Measurements from ENCODE around the gene SLC30A3. TPM values are rescaled to one million over a fixed set of nuclear protein-coding genes. Genes with fewer than 3 reads are reported as not detected.
"Not testable (repeated sequence)": the region's sequence is repeated elsewhere in the genome, so short reads cannot be mapped to it uniquely, and the experiment has no call there.

Gene SLC30A3
- total and polyA plus RNA-seq, 2 donors (not counting 1 experiment from before 2014, with no cell fraction given), result under 0.01 to 0.12 TPM

DNA sequence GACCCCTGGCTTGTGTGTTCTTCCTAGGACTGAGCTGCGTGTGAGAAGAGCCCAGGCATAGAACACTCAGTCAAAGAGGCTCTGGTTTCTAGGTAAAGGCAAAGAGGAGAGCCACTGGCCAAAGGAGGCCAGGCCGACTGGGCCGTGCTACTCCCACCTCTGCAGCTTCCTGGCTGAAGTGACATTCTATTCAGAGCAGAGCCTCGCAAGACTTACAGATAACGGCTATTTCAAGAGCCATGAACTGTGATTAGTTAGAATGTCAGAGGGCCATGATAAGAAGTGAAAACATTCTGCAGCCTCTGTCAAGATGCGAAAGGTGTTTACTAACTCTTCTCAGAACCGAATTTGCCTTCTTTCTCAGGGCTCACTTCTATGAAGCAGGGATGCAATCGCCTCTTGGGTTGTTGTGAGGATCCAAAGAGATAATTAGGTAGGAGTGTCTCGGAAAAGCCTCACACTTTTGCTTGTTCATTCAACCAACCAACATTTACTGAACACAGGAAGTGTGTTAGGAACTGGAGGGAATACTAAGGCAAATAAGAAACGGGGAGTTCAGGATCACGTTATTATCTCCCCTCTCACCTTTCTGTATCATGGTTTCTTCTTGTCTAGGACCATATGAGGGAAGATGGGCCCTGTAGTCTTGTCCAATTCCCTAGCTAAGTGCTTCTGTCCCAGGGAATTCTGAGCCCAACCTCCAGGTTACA, 8.9 kb upstream of the SLC30A3 start:
- H4K20me1 ChIP-seq (ENCODE audit: control insufficient read depth, extremely low read depth, insufficient read depth, low read length), result no peaks in the 10 kb centered on the region
- no peak for DNase-seq (ENCODE audit: low read depth in 2 of 2)
- no peak overlapping the region for H3K9ac ChIP-seq (ENCODE audit: insufficient read depth, low read length)
- no peaks in the 10 kb centered on the region for H3K36me3 ChIP-seq (ENCODE audit: control insufficient read depth, insufficient read depth, low read length)
- H3K9me3 ChIP-seq (ENCODE audit: control insufficient read depth, insufficient read depth, low read depth, low read length), result no peaks in the 10 kb centered on the region
- H3K4me2 ChIP-seq (ENCODE audit: extremely low read depth, insufficient read depth, low read length), result no peak overlapping the region
- H3K27ac ChIP-seq (ENCODE audit: insufficient read depth, low read length), result no peak overlapping the region
- no peak overlapping the region for H2AFZ ChIP-seq (ENCODE audit: low read length)
- TF ChIP-seq, protein P1, sequence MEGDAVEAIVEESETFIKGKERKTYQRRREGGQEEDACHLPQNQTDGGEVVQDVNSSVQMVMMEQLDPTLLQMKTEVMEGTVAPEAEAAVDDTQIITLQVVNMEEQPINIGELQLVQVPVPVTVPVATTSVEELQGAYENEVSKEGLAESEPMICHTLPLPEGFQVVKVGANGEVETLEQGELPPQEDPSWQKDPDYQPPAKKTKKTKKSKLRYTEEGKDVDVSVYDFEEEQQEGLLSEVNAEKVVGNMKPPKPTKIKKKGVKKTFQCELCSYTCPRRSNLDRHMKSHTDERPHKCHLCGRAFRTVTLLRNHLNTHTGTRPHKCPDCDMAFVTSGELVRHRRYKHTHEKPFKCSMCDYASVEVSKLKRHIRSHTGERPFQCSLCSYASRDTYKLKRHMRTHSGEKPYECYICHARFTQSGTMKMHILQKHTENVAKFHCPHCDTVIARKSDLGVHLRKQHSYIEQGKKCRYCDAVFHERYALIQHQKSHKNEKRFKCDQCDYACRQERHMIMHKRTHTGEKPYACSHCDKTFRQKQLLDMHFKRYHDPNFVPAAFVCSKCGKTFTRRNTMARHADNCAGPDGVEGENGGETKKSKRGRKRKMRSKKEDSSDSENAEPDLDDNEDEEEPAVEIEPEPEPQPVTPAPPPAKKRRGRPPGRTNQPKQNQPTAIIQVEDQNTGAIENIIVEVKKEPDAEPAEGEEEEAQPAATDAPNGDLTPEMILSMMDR (conservative IDR thresholded peaks at IDR 0.05 in 1 of 2, IDR thresholded peaks at IDR 0.05 in 1 of 2; ENCODE audit: low read depth in 1 of 2, low read length in 2 of 2), result no peak
- no peak for TF ChIP-seq EZH2 (IDR thresholded peaks at IDR 0.05; ENCODE audit: low read length, missing control alignments)
- peaks cover 22% of the 10 kb centered on the region for H3K27me3 ChIP-seq (ENCODE audit: control insufficient read depth, insufficient read depth, low read length)
- no peaks in the 10 kb centered on the region for H3K79me2 ChIP-seq (ENCODE audit: control insufficient read depth, insufficient read depth, low read length)
- H3K4me3 ChIP-seq (replicated peaks in 1 of 4; ENCODE audit: control extremely low read depth in 1 of 4, insufficient read depth in 1 of 4, low read depth in 3 of 4, low read length in 4 of 4), result no peak overlapping the region
- no peaks in the 10 kb centered on the region for H3K4me1 ChIP-seq (ENCODE audit: control insufficient read depth, extremely low read depth, insufficient read depth, low read length)

DNA sequence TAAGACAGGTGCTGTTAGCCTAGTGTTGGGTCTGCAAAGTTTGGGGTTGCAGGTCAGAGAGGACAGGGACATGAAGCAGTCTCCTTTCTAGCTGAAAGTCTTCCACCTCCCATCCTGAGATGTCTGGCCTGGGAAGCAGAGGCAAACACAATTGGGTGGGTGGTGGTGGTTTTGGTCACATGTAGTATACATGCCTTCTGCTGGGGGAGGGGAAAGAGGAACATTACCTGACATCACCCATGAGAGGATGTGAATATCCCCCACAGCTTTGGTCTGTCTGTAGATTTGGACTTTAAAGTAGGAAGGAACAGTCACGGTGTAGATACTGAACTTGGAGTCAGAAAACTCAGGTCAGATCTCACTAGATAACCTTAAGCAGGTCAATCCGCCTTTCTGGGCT, 7.8 kb upstream of the SLC30A3 start:
- H2AFZ ChIP-seq (ENCODE audit: low read length), result no peak overlapping the region
- no peak for TF ChIP-seq EZH2 (IDR thresholded peaks at IDR 0.05; ENCODE audit: low read length, missing control alignments)
- TF ChIP-seq, protein P1 (conservative IDR thresholded peaks at IDR 0.05 in 1 of 2, IDR thresholded peaks at IDR 0.05 in 1 of 2; ENCODE audit: low read depth in 1 of 2, low read length in 2 of 2), result no peak
- no peaks in the 10 kb centered on the region for H4K20me1 ChIP-seq (ENCODE audit: control insufficient read depth, extremely low read depth, insufficient read depth, low read length)
- H3K4me3 ChIP-seq (replicated peaks in 1 of 4; ENCODE audit: control extremely low read depth in 1 of 4, insufficient read depth in 1 of 4, low read depth in 3 of 4, low read length in 4 of 4), result no peak overlapping the region
- H3K4me2 ChIP-seq (ENCODE audit: extremely low read depth, insufficient read depth, low read length), result no peak overlapping the region
- no peaks in the 10 kb centered on the region for H3K4me1 ChIP-seq (ENCODE audit: control insufficient read depth, extremely low read depth, insufficient read depth, low read length)
- no peaks in the 10 kb centered on the region for H3K9me3 ChIP-seq (ENCODE audit: control insufficient read depth, insufficient read depth, low read depth, low read length)
- no peak for DNase-seq (ENCODE audit: low read depth in 2 of 2)
- peaks cover 24% of the 10 kb centered on the region for H3K27me3 ChIP-seq (ENCODE audit: control insufficient read depth, insufficient read depth, low read length)
- no peak overlapping the region for H3K9ac ChIP-seq (ENCODE audit: insufficient read depth, low read length)
- H3K27ac ChIP-seq (ENCODE audit: insufficient read depth, low read length), result no peak overlapping the region
- no peaks in the 10 kb centered on the region for H3K79me2 ChIP-seq (ENCODE audit: control insufficient read depth, insufficient read depth, low read length)
- H3K36me3 ChIP-seq (ENCODE audit: control insufficient read depth, insufficient read depth, low read length), result no peaks in the 10 kb centered on the region

DNA sequence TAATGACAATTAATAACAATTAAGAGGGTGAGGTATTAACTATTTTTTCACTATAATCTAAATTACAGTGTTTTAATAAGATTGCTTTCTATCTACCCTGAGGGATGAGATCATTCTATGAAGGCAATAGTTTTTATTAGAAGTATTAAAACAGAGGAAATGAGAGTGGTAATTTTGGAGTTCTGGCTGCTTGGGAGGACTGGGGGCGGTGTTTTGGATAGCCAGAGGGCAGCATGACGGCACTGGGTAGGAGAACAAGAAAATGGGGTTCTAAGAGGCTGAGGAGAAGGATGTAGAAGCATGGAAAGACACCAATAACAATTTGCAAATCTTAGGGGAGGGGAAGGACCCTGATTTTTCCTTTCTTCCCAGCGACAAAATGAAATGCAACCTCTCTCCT, 7.3 kb upstream of the SLC30A3 start:
- H2AFZ ChIP-seq (ENCODE audit: low read length), result no peak overlapping the region
- H3K27ac ChIP-seq (ENCODE audit: insufficient read depth, low read length), result no peak overlapping the region
- H3K4me1 ChIP-seq (ENCODE audit: control insufficient read depth, extremely low read depth, insufficient read depth, low read length), result no peaks in the 10 kb centered on the region
- no peaks in the 10 kb centered on the region for H4K20me1 ChIP-seq (ENCODE audit: control insufficient read depth, extremely low read depth, insufficient read depth, low read length)
- TF ChIP-seq, protein P1 (conservative IDR thresholded peaks at IDR 0.05 in 1 of 2, IDR thresholded peaks at IDR 0.05 in 1 of 2; ENCODE audit: low read depth in 1 of 2, low read length in 2 of 2), result no peak
- no peak for TF ChIP-seq EZH2 (IDR thresholded peaks at IDR 0.05; ENCODE audit: low read length, missing control alignments)
- no peak overlapping the region for H3K4me3 ChIP-seq (replicated peaks in 1 of 4; ENCODE audit: control extremely low read depth in 1 of 4, insufficient read depth in 1 of 4, low read depth in 3 of 4, low read length in 4 of 4)
- no peaks in the 10 kb centered on the region for H3K36me3 ChIP-seq (ENCODE audit: control insufficient read depth, insufficient read depth, low read length)
- DNase-seq (ENCODE audit: low read depth in 2 of 2), result no peak
- no peaks in the 10 kb centered on the region for H3K79me2 ChIP-seq (ENCODE audit: control insufficient read depth, insufficient read depth, low read length)
- no peak overlapping the region for H3K9ac ChIP-seq (ENCODE audit: insufficient read depth, low read length)
- no peak overlapping the region for H3K4me2 ChIP-seq (ENCODE audit: extremely low read depth, insufficient read depth, low read length)
- no peaks in the 10 kb centered on the region for H3K9me3 ChIP-seq (ENCODE audit: control insufficient read depth, insufficient read depth, low read depth, low read length)
- H3K27me3 ChIP-seq (ENCODE audit: control insufficient read depth, insufficient read depth, low read length), result peaks cover 29% of the 10 kb centered on the region

DNA sequence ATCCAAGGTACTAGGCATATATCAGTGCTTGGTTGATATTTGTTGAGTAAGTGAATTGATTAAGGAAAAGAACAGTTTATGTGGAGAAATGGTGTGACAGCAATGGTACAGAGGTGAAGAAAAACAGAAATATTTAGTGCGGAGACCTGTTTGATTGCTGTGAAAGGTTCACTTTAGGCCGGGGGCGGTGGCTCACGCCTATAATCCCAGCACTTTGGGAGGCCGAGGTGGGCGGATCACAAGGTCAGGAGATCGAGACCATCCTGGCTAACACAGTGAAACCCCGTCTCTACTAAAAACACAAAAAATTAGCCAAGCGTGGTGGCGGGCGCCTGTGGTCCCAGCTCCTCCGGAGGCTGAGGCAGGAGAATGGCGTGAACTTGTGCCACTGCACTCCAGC, 5.4 kb upstream of the SLC30A3 start:
- not testable (repeated sequence) for H2AFZ ChIP-seq (ENCODE audit: low read length); H3K27ac ChIP-seq (ENCODE audit: insufficient read depth, low read length); H3K4me3 ChIP-seq (replicated peaks in 1 of 4; ENCODE audit: control extremely low read depth in 1 of 4, insufficient read depth in 1 of 4, low read depth in 3 of 4, low read length in 4 of 4); H3K9ac ChIP-seq (ENCODE audit: insufficient read depth, low read length); H3K79me2 ChIP-seq (ENCODE audit: control insufficient read depth, insufficient read depth, low read length); H3K4me2 ChIP-seq (ENCODE audit: extremely low read depth, insufficient read depth, low read length); DNase-seq (ENCODE audit: low read depth in 2 of 2); H4K20me1 ChIP-seq (ENCODE audit: control insufficient read depth, extremely low read depth, insufficient read depth, low read length); H3K36me3 ChIP-seq (ENCODE audit: control insufficient read depth, insufficient read depth, low read length); H3K9me3 ChIP-seq (ENCODE audit: control insufficient read depth, insufficient read depth, low read depth, low read length); H3K4me1 ChIP-seq (ENCODE audit: control insufficient read depth, extremely low read depth, insufficient read depth, low read length)
- peaks cover 47% of the 10 kb centered on the region for H3K27me3 ChIP-seq (ENCODE audit: control insufficient read depth, insufficient read depth, low read length)

All from fibroblast of lung (primary cell).